ENCODE results near the gene MDH2. TPM values are rescaled to one million over a fixed set of nuclear protein-coding genes. Genes with fewer than 3 reads are reported as not detected.
"Not testable (repeated sequence)": the region's sequence is repeated elsewhere in the genome, so short reads cannot be mapped to it uniquely, and the experiment has no call there.

The MDH2 gene
- total RNA-seq, 4 donors from 2014 or later = 52.0 to 179 (median 139) TPM

- H3K36me3 ChIP-seq = no peaks in the 10 kb centered on the region
- H3K27ac ChIP-seq = no peak overlapping the region
- DNase-seq = no peak
- H3K9me3 ChIP-seq = no peaks in the 10 kb centered on the region
- no peaks in the 10 kb centered on the region for H3K27me3 ChIP-seq
- H3K4me3 ChIP-seq = no peak overlapping the region
- H3K4me1 ChIP-seq = no peaks in the 10 kb centered on the region
- no peak for TF ChIP-seq CTCF (IDR thresholded peaks at IDR 0.05)
- no peak for TF ChIP-seq POLR2A (IDR thresholded peaks at IDR 0.05)
Measured at GRCh38 chr7:76086070-76086469, 38.2 kb downstream of the MDH2 start.

DNA sequence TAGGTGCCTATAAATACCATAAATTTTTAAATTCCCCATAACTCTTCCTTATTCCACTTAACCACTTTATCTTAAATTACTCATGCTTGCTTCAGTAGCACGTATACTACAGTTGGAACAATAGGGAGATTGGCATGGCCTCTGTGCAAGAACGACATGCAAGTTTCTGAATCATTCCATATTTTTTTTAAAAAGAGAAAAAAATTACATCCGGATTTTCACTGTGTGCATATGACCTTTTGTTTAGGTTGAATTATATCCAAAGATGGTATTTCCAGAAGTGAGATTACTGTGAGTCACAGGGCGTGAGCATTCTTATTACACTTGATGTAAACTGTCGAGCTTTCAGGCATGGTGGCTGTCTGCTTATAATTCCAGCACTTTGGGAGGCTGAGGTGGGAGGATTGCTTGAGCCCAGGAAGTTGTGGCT is 39.5 kb downstream of the MDH2 start:
- not testable (repeated sequence) for H3K9me3 ChIP-seq, H3K27ac ChIP-seq, H3K27me3 ChIP-seq, H3K4me1 ChIP-seq, H3K36me3 ChIP-seq, DNase-seq, H3K4me3 ChIP-seq

GRCh38 chr7:76089865-76090475 is 42.1 kb downstream of the MDH2 start:
- Histone ChIP-seq H3K4me1 (no peaks in the 10 kb centered on the region), H3K36me3 (no peaks in the 10 kb centered on the region), H3K4me3 (no peak overlapping the region), H3K27me3 (no peaks in the 10 kb centered on the region), H3K27ac (no peak overlapping the region), H3K9me3 (no peaks in the 10 kb centered on the region)
- TF ChIP-seq POLR2A (IDR thresholded peaks at IDR 0.05) (no peak), CTCF (IDR thresholded peaks at IDR 0.05) (no peak)
- DNase-seq = no peak

GRCh38 chr7:76091506-76091905 is 43.6 kb downstream of the MDH2 start:
- Histone ChIP-seq H3K9me3 (no peaks in the 10 kb centered on the region), H3K4me3 (no peak overlapping the region), H3K4me1 (no peaks in the 10 kb centered on the region), H3K36me3 (no peaks in the 10 kb centered on the region), H3K27me3 (no peaks in the 10 kb centered on the region), H3K27ac (no peak overlapping the region)
- TF ChIP-seq CTCF (IDR thresholded peaks at IDR 0.05) = no peak
- no peak for TF ChIP-seq POLR2A (IDR thresholded peaks at IDR 0.05)
- DNase-seq = no peak

DNA sequence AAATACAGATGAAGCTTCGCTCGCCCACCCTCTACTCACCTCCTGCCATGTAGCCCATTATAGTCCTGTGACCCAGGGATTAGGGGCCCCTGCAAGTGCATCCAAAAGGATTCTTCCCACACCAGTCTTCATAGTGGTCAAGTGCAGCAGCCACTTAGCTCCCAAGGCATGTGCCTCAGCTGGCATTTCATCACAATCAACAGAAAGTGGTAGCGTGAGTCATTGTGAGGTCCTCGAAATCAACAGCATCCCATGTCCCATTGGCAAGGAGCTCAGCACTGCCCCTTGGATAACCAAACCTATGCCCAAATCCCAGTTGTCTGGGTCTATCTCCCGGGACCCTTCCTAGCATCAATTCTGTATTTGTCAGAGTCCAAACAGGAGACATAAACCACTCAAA is 45.6 kb downstream of the MDH2 start:
- not testable (repeated sequence) for H3K27me3 ChIP-seq, H3K4me3 ChIP-seq, H3K4me1 ChIP-seq, H3K36me3 ChIP-seq, H3K27ac ChIP-seq, DNase-seq, H3K9me3 ChIP-seq

DNA sequence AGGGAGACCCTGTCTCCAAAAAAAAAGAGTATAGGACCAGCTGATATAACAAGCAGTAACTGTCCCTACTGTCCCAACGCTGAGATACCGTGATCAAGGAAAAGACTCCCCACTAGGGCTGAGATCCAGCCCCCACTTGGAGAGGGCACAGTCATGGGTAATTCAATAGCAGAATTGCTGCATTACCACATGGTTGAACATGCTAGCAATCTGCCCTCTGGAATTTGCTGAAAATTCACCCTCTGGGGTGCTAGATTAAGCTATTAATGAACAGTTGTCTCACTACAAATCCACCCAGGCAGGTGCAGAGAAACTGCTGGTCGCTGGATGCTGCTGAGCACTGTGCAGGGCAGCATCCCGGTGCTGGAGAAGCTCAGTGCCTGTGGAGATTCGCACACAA is 46.4 kb downstream of the MDH2 start:
- not testable (repeated sequence) for H3K27ac ChIP-seq, H3K4me1 ChIP-seq, H3K4me3 ChIP-seq, H3K9me3 ChIP-seq, H3K27me3 ChIP-seq, H3K36me3 ChIP-seq, DNase-seq

- no peaks in the 10 kb centered on the region for H3K36me3 ChIP-seq
- DNase-seq = no peak
- H3K4me1 ChIP-seq = no peaks in the 10 kb centered on the region
- no peak overlapping the region for H3K27ac ChIP-seq
- H3K4me3 ChIP-seq = no peak overlapping the region
- no peaks in the 10 kb centered on the region for H3K27me3 ChIP-seq
- H3K9me3 ChIP-seq = no peaks in the 10 kb centered on the region
- TF ChIP-seq POLR2A (IDR thresholded peaks at IDR 0.05) = no peak
- TF ChIP-seq CTCF (IDR thresholded peaks at IDR 0.05) = no peak
Measured at GRCh38 chr7:76095908-76096307, 48.0 kb downstream of the MDH2 start.

DNA sequence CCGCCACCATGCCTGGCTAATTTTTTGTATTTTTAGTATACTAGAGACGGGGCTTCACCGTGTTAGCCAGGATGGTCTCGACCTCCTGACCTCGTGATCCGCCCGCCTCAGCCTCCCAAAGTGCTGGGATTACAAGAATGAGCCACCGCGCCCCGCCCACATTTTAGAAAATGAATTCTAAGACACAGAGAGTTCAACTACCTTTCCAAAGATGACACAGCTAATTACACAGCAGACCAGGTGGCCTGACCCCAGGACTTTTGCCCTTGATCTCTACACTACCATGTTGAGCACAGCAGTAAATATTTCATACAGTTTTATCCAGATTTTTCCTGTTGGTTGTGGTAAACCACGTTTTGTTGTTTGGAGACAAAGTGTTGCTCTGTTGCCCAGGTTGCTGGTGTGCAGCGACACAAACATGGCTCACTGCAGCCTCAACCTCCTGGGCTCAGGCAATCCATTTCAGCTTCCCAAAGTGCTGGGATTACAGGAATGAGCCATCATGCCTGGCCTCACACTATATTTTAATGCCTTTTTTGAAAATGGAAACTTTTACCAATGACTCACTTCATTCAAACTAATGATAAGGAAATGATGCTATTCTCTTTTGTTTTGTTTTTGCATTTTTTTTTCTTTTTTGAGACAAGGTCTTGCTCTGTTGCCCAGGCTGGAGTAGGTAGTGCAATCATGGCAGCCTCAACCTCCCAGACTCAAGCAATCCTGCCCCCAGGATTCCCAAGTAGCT is 54.0 kb downstream of the MDH2 start:
- not testable (repeated sequence) for H3K9me3 ChIP-seq, H3K27me3 ChIP-seq, DNase-seq, H3K4me3 ChIP-seq, H3K4me1 ChIP-seq, H3K27ac ChIP-seq, H3K36me3 ChIP-seq

- not testable (repeated sequence) for H3K4me3 ChIP-seq, DNase-seq, H3K27me3 ChIP-seq, H3K9me3 ChIP-seq, H3K27ac ChIP-seq, H3K36me3 ChIP-seq
- peaks cover 0 to 15% (median 0%) of the 10 kb centered on the region in 4 donors for H3K4me1 ChIP-seq
Measured at GRCh38 chr7:76103788-76104187, 55.9 kb downstream of the MDH2 start.

DNA sequence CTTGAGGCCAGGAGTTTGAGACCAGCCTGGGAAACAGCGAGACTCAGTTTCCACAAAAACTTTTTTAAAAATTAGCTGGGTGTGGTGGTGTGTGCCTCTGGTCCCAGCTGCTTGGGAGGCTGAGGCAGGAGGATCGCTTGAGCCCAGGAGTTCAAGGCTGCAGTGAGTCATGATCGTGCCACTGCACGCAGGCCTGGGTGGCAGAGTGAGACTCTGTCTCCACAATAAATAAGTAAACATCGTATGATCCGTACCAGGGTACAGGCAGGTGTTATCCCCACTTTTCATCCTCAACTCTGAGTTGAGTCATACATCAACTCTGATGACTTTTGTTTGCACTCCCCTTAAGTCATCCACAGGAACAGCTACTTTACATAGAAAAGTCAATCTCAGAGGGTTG is 58.2 kb downstream of the MDH2 start:
- H3K27me3 ChIP-seq, H3K27ac ChIP-seq, H3K4me3 ChIP-seq, DNase-seq, H3K36me3 ChIP-seq, H3K9me3 ChIP-seq: not testable (repeated sequence)
- peaks cover 0 to 15% (median 0%) of the 10 kb centered on the region in 4 donors for H3K4me1 ChIP-seq
